Ishikawa (cell line): Measurements from ENCODE around the gene KRT1.

Experiments used
- CREB1 ChIP-seq: IDR thresholded peaks from 2 replicates; pipeline ENCODE4 v1.6.1; 2012; ENCODE audit warnings: low read depth
- EGR1 ChIP-seq: IDR thresholded peaks from 2 replicates; pipeline ENCODE4 v1.6.1; 2012
- EP300 ChIP-seq: IDR thresholded peaks from 2 replicates; pipeline ENCODE4 v1.6.1; 2012; ENCODE audit warnings: borderline replicate concordance
- MAX ChIP-seq: IDR thresholded peaks from 2 replicates; pipeline ENCODE4 v1.6.1; 2012
- RAD21 ChIP-seq: IDR thresholded peaks from 2 replicates; pipeline ENCODE4 v1.6.1; 2012; ENCODE audit warnings: low read depth
- REST ChIP-seq: IDR thresholded peaks from 2 replicates; pipeline ENCODE4 v1.6.1; 2012; ENCODE audit warnings: low read depth, mild to moderate bottlenecking
- TAF1 ChIP-seq: IDR thresholded peaks from 2 replicates; pipeline ENCODE4 v1.6.1; 2012; ENCODE audit warnings: low read depth, mild to moderate bottlenecking
- TCF12 ChIP-seq: IDR thresholded peaks from 2 replicates; pipeline ENCODE4 v1.6.1; 2012; ENCODE audit warnings: low read depth
- TEAD4 ChIP-seq: IDR thresholded peaks from 2 replicates; pipeline ENCODE4 v1.6.1; 2012
- USF1 ChIP-seq: IDR thresholded peaks from 2 replicates; pipeline ENCODE4 v1.6.1; 2012
- YY1 ChIP-seq: IDR thresholded peaks from 2 replicates; pipeline ENCODE4 v1.6.1; 2012; ENCODE audit warnings: low read depth
- ZBTB7A ChIP-seq: IDR thresholded peaks from 2 replicates; pipeline ENCODE4 v1.6.1; 2012; ENCODE audit warnings: low read depth

GRCh38 chr12:52694151-52694550 is 13.9 kb upstream of the KRT1 start:
- no peak for TF ChIP-seq TCF12
- TF ChIP-seq MAX = no peak
- TF ChIP-seq TAF1 = no peak
- TF ChIP-seq REST = no peak
- TF ChIP-seq RAD21 = no peak
- TF ChIP-seq USF1 = no peak
- TF ChIP-seq EGR1 = no peak
- TF ChIP-seq YY1 = no peak
- TF ChIP-seq CREB1 = no peak
- TF ChIP-seq TEAD4 = no peak
- TF ChIP-seq EP300 = no peak
- TF ChIP-seq ZBTB7A = no peak
